ENCODE data around the gene MAF.

Gene MAF

GRCh38 chr16:79642652-79643051, 42.1 kb upstream of the MAF start:
- TF ChIP-seq TCF12 (IDR thresholded peaks at IDR 0.05; ENCODE audit: low read depth): no peak
- TF ChIP-seq TAF1 (IDR thresholded peaks at IDR 0.05; ENCODE audit: low read depth): no peak
- TF ChIP-seq MAX (IDR thresholded peaks at IDR 0.05): no peak
- TF ChIP-seq NFIC (IDR thresholded peaks at IDR 0.05): no peak
- no peak for TF ChIP-seq FOXM1 (IDR thresholded peaks at IDR 0.05; ENCODE audit: borderline replicate concordance, low read depth)
- TF ChIP-seq YY1 (IDR thresholded peaks at IDR 0.05; ENCODE audit: low read depth): no peak
- no peak for TF ChIP-seq CEBPB (IDR thresholded peaks at IDR 0.05)
- TF ChIP-seq CREB1 (IDR thresholded peaks at IDR 0.05; ENCODE audit: low read depth): no peak
- no peak for TF ChIP-seq TEAD4 (IDR thresholded peaks at IDR 0.05)
- TF ChIP-seq REST (IDR thresholded peaks at IDR 0.05; ENCODE audit: low read depth): no peak
- no peak for TF ChIP-seq USF1 (IDR thresholded peaks at IDR 0.05)
- no peak for TF ChIP-seq RAD21 (IDR thresholded peaks at IDR 0.05; ENCODE audit: low read depth)
- TF ChIP-seq ZBTB7A (IDR thresholded peaks at IDR 0.05; ENCODE audit: low read depth): no peak
- no peak for TF ChIP-seq EP300 (IDR thresholded peaks at IDR 0.05; ENCODE audit: borderline replicate concordance)

- TF ChIP-seq FOXM1 (IDR thresholded peaks at IDR 0.05; ENCODE audit: borderline replicate concordance, low read depth) (no peak), TCF12 (IDR thresholded peaks at IDR 0.05; ENCODE audit: low read depth) (no peak), CEBPB (IDR thresholded peaks at IDR 0.05) (no peak), TAF1 (IDR thresholded peaks at IDR 0.05; ENCODE audit: low read depth) (no peak), CREB1 (IDR thresholded peaks at IDR 0.05; ENCODE audit: low read depth) (no peak), MAX (IDR thresholded peaks at IDR 0.05) (no peak), REST (IDR thresholded peaks at IDR 0.05; ENCODE audit: low read depth) (no peak), NFIC (IDR thresholded peaks at IDR 0.05) (no peak)
These were observed 40.2 kb upstream of the MAF start for GRCh38 chr16:79640513-79641360.

DNA sequence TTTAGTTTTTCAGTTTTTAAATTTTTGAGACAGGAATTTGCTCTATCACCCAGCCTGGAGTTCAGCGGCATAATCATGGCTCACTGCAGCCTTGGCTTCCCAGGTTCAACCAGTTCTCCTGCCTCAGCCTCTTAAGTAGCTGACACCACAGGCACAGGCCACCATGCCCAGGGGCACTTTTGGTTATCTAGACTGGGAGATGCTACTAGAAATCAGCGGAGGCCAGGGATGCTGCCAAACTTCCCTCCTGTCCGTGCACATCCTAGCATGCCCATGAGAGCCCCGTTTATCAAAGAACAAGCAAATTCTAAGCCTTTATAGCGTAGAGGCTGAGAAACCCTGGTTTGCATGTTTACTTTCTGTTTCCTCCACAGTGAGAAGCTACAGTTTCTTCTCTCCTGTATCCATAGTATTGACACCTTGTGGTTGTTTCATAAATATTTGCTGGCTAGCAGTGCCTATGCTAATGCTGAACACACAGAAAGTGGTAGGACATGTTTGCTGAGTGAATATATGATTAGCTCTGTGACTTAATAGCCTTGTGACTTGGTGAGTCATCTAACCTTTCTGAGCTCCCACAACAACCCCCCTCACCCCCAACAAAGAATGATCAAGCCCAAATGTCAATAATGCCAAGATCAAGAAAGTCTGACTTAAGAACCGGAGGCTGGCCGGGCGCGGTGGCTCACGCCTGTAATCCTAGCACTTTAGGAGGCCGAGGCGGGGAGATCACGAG, 39.2 kb upstream of the MAF start:
- TF ChIP-seq EGR1 (IDR thresholded peaks at IDR 0.05): no peak
- TF ChIP-seq ZBTB7A (IDR thresholded peaks at IDR 0.05; ENCODE audit: low read depth): no peak
- TF ChIP-seq TCF12 (IDR thresholded peaks at IDR 0.05; ENCODE audit: low read depth): no peak
- no peak for TF ChIP-seq TEAD4 (IDR thresholded peaks at IDR 0.05)
- TF ChIP-seq FOXM1 (IDR thresholded peaks at IDR 0.05; ENCODE audit: borderline replicate concordance, low read depth): no peak
- no peak for TF ChIP-seq YY1 (IDR thresholded peaks at IDR 0.05; ENCODE audit: low read depth)
- no peak for TF ChIP-seq TAF1 (IDR thresholded peaks at IDR 0.05; ENCODE audit: low read depth)
- TF ChIP-seq MAX (IDR thresholded peaks at IDR 0.05): no peak
- no peak for TF ChIP-seq REST (IDR thresholded peaks at IDR 0.05; ENCODE audit: low read depth)
- TF ChIP-seq EP300 (IDR thresholded peaks at IDR 0.05; ENCODE audit: borderline replicate concordance): no peak

DNA sequence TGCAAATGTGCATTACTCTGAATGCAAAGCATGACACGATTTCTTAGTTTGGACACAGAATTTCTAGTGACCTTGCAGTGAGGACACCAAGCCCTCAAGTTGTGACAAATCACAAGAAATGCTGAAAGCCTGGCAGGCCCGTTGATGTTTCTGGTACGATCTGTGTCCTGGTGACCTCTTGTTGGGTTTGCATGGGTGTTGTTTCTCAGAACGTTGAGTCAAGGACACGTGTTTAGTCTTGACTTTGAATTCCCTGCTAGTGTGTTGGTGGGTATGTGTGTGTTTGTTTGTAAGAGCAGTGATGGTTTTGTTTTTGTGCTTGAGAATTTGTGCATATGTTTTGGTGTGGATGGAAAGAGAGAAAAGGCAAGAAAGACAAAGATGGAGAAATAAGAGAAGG, 37.8 kb upstream of the MAF start:
- no peak for TF ChIP-seq EGR1 (IDR thresholded peaks at IDR 0.05)
- no peak for TF ChIP-seq EP300 (IDR thresholded peaks at IDR 0.05; ENCODE audit: borderline replicate concordance)
- no peak for TF ChIP-seq USF1 (IDR thresholded peaks at IDR 0.05)
- no peak for TF ChIP-seq TAF1 (IDR thresholded peaks at IDR 0.05; ENCODE audit: low read depth)

Data from Ishikawa (cell line).